C4-2B (cell line): Measurements from ENCODE around the gene PCDHA9.
A peak's percentile ranks its signal among the peaks of the same experiment; 100 is the strongest.
"Not testable (repeated sequence)": the region's sequence is repeated elsewhere in the genome, so short reads cannot be mapped to it uniquely, and the experiment has no call there.

ENCODE experiments used
- H3K27ac ChIP-seq: fragments of 450-650 bp; 2 replicates; pipeline ENCODE4 v1.5.1; 2017
- CTCF ChIP-seq: fragments of 450-650 bp; conservative IDR thresholded peaks from 2 replicates; pipeline ENCODE4 v1.5.1; 2017; ENCODE audit warnings: mild to moderate bottlenecking
- ZFX ChIP-seq: fragments of 450-650 bp; IDR thresholded peaks from 2 replicates; pipeline ENCODE4 v1.6.1; 2017

PCDHA9 gene

GRCh38 chr5:140808889-140809291, 39.3 kb upstream of the PCDHA9 start:
- no peak overlapping the region for H3K27ac ChIP-seq
- TF ChIP-seq CTCF = no peak
- no peak for TF ChIP-seq ZFX

GRCh38 chr5:140821375-140822280, 26.6 kb upstream of the PCDHA9 start, which contains the start of gene PCDHA5:
PCDHA5 (plus strand) TSS chr5:140821613.
- no peak within 1 kb of the TSS for H3K27ac ChIP-seq
- TF ChIP-seq CTCF = peak; percentile 92
- TF ChIP-seq ZFX = no peak

DNA sequence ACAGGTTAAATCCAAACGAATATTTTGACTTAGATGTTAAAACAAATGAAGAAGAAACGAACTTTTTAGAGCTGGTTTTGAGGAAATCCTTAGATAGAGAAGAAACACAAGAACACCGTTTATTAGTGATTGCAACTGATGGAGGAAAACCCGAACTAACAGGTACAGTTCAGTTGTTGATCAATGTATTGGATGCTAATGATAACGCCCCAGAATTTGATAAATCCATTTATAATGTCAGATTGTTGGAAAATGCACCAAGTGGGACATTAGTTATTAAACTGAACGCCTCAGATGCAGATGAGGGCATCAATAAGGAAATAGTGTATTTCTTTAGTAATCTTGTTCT, 25.9 kb upstream of the PCDHA9 start:
- H3K27ac ChIP-seq = no peak overlapping the region
- TF ChIP-seq CTCF = peak; percentile 72
- no peak for TF ChIP-seq ZFX

DNA sequence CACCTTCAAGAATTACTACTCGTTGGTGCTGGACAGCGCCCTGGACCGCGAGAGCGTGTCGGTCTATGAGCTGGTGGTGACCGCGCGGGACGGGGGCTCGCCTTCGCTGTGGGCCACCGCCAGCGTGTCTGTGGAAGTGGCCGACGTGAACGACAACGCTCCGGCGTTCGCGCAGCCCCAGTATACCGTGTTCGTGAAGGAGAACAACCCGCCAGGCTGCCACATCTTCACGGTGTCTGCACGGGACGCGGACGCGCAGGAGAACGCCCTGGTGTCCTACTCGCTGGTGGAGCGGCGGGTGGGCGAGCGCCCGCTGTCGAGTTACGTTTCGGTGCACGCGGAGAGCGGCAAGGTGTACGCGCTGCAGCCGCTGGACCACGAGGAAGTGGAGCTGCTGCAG, 25.2 kb upstream of the PCDHA9 start:
- not testable (repeated sequence) for H3K27ac ChIP-seq

DNA sequence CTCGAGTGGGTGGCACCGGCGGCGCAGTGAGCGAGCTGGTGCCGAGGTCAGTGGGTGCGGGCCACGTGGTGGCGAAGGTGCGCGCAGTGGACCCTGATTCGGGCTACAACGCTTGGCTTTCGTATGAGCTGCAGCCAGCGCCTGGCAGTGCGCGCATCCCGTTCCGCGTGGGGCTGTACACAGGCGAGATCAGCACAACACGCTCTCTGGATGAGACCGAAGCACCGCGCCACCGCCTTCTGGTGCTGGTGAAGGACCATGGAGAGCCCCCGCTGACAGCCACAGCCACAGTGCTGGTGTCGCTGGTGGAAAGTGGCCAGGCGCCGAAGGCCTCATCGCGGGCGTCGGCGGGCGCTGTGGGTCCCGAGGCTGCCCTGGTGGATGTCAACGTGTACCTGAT, 24.7 kb upstream of the PCDHA9 start:
- TF ChIP-seq ZFX (no peak), CTCF (no peak)
- H3K27ac ChIP-seq = no peak overlapping the region

GRCh38 chr5:140827704-140828361, 20.3 kb upstream of the PCDHA9 start, which contains the start of gene PCDHA6:
PCDHA6 (plus strand) TSS chr5:140827960; CDS start chr5:140828092, 132 bp downstream.
- TF ChIP-seq CTCF (peak; percentile 49), ZFX (no peak)
- H3K27ac ChIP-seq = no peak within 1 kb of the TSS

DNA sequence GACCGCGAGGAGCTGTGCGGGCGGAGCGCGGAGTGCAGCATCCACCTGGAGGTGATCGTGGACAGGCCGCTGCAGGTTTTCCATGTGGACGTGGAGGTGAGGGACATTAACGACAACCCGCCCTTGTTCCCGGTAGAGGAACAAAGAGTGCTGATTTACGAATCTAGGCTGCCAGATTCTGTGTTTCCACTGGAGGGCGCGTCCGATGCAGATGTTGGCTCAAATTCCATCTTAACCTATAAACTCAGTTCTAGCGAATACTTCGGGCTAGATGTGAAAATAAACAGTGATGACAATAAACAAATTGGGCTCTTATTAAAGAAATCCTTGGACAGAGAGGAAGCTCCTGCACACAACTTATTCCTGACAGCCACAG, 19.8 kb upstream of the PCDHA9 start:
- no peak overlapping the region for H3K27ac ChIP-seq
- TF ChIP-seq ZFX (no peak), CTCF (peak; percentile 36; the same call in 1 of the 2 replicates)

DNA sequence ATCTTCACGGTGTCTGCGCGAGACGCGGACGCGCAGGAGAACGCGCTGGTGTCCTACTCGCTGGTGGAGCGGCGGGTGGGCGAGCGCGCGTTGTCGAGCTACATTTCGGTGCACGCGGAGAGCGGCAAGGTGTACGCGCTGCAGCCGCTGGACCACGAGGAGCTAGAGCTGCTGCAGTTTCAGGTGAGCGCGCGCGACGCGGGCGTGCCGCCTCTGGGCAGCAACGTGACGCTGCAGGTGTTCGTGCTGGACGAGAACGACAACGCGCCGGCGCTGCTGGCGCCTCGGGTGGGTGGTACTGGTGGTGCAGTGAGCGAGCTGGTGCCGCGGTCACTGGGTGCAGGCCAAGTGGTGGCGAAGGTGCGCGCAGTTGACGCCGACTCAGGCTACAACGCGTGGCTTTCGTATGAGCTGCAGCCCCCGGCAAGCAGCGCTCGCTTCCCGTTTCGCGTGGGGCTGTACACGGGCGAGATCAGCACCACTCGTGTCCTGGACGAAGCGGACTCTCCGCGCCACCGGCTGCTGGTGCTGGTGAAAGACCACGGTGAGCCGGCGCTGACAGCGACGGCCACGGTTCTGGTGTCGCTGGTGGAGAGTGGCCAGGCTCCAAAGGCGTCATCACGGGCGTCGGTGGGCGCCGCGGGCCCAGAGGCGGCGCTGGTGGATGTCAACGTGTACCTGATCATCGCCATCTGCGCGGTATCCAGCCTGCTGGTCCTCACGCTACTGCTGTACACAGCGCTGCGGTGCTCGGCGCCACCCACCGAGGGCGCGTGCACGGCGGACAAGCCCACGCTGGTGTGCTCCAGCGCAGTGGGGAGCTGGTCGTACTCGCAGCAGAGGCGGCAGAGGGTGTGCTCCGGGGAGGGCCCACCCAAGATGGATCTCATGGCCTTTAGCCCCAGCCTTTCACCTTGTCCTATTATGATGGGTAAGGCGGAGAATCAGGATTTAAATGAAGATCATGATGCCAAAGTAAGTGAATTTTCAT, 18.4 kb upstream of the PCDHA9 start:
- not testable (repeated sequence) for H3K27ac ChIP-seq
